OCI-LY3 (cell line): ENCODE data around the gene TPRG1.

Experiments
- CTCF ChIP-seq: fragments of 200-600, 300-600 bp; sonication (generic); IDR thresholded peaks from 2 replicates; pipeline ENCODE4 v1.5.1; 2014; ENCODE audit warnings: antibody characterized with exemption, low read length, low read depth
- EZH2phosphoT487 ChIP-seq: fragments of 200-600 bp; shearing (Covaris generic); IDR thresholded peaks from 2 replicates; pipeline ENCODE4 v1.6.1; 2018; ENCODE audit warnings: antibody characterized with exemption, mixed run types, low read depth

GRCh38 chr3:189146848-189147247, 24.9 kb upstream of the TPRG1 start:
- TF ChIP-seq CTCF (no peak), EZH2phosphoT487 (no peak)
